ENCODE results near the gene CCDC61.

CCDC61 gene

DNA sequence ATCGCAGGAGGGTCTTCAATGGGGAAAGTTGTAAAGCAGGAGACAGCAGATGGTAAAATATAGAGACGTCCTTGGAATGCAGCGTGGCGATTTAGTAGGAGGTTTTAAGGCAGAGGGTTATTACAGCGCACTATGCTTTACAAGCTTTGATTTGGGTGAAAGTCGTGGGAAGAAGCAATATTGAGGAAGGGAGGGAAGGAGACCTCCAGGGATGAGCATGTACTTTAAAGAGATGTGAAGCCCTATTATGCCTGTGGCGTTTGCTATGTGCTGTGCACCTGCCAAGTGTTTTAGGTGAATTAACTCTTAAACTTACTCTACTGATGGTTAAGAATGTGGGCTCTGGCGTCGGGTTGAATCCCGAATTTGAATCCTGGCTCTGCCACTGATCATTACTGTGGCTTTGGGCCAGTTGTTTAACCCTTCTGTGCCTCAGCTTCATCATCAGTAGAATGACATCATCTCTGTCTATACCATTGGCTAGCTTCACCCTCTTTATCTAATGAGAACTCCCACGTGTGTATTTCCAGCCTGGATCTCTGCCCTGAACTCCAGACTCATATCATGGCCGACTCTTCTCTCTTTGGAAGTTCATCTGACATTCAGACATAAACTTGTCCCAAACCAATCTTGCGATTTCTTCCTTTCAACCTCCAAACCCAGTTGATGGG is 583 bp downstream of the CCDC61 start:
- no peak overlapping the region for H3K27ac Mint-ChIP-seq
- TF ChIP-seq, protein P1, sequence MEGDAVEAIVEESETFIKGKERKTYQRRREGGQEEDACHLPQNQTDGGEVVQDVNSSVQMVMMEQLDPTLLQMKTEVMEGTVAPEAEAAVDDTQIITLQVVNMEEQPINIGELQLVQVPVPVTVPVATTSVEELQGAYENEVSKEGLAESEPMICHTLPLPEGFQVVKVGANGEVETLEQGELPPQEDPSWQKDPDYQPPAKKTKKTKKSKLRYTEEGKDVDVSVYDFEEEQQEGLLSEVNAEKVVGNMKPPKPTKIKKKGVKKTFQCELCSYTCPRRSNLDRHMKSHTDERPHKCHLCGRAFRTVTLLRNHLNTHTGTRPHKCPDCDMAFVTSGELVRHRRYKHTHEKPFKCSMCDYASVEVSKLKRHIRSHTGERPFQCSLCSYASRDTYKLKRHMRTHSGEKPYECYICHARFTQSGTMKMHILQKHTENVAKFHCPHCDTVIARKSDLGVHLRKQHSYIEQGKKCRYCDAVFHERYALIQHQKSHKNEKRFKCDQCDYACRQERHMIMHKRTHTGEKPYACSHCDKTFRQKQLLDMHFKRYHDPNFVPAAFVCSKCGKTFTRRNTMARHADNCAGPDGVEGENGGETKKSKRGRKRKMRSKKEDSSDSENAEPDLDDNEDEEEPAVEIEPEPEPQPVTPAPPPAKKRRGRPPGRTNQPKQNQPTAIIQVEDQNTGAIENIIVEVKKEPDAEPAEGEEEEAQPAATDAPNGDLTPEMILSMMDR (IDR thresholded peaks at IDR 0.05) = no peak
- no peak for DNase-seq
- no peak overlapping the region for H3K4me3 Mint-ChIP-seq
- H3K9me3 Mint-ChIP-seq = no peaks in the 10 kb centered on the region
- H3K4me1 Mint-ChIP-seq = peaks cover 24% of the 10 kb centered on the region
- H3K36me3 Mint-ChIP-seq (ENCODE audit: low read depth) = peaks cover 6% of the 10 kb centered on the region
- peaks cover 28% of the 10 kb centered on the region for H3K27me3 Mint-ChIP-seq (ENCODE audit: low read depth, poor library complexity)

DNA sequence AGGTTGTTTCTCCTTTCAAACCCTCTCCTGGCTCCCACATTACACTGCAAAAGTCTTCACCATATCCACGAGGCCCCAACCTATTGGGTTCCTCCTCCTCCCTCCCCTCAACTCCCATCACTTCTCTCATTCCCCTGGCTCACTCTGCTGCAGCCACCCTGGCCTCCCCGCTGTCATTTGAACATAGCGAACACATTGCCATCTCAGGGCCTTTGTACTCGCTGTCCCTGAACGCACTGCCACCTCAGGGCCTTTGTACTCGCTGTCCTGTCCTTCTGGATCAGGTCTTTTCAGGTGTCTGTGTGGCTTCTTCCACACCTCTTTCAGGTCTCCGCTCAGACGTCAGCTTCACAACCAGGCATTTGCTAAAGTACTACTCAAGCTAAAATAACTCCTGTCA is 1.7 kb downstream of the CCDC61 start:
- Mint-ChIP-seq H3K4me3 (no peak overlapping the region), H3K27ac (no peak overlapping the region), H3K27me3 (ENCODE audit: low read depth, poor library complexity) (peaks cover 35% of the 10 kb centered on the region), H3K9me3 (no peaks in the 10 kb centered on the region), H3K36me3 (ENCODE audit: low read depth) (peaks cover 6% of the 10 kb centered on the region), H3K4me1 (peaks cover 25% of the 10 kb centered on the region)
- TF ChIP-seq, protein P1 (IDR thresholded peaks at IDR 0.05) = no peak
- no peak for DNase-seq

DNA sequence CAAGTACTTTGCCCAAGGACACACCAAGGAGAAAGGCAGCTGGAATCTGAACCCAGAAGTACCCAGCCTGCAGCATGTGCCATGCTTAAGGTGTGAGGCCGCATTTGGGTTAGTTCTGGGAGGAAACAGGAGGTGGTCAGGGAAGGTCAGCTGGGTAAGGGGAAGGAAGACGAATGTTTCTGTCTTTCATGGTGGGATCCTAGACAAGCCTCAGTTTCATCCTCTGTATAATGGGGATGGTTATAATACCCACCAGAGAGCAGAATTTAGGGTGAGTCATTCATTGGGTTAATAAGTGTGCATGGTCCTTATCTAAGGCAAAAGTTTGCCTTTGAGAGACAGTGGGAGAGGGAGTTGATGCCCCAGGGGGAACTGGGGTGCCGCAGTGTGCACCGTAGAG is 3.6 kb downstream of the CCDC61 start:
- peaks cover 25% of the 10 kb centered on the region for H3K4me1 Mint-ChIP-seq
- H3K9me3 Mint-ChIP-seq = no peaks in the 10 kb centered on the region
- H3K36me3 Mint-ChIP-seq (ENCODE audit: low read depth) = peaks cover 11% of the 10 kb centered on the region

DNA sequence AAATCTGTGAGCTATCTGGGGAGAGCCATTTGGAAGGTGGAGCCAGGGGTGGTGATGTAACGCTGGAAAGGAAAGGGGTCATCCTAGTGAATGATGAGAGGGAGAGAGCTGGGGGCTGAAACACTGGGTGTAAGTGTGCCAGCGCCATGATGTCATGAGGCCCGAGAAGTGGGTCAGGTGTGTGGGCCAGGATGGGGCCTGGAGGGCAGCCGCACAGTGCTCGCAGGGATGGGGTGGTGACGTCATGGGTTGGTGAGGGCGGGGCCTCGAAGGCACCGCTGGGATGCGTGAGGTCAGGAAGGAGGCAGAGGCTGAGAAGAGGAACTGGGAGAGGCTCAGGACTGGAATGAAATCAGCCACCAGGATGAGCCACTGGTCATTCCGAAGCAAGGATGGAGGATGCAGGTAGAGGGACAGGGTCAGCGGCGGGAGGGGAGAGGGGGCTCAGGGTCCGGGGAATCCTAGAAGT is 4.4 kb downstream of the CCDC61 start:
- peak; percentile 63 for DNase-seq
- TF ChIP-seq, protein P1 (IDR thresholded peaks at IDR 0.05) = no peak
- H3K27me3 Mint-ChIP-seq (ENCODE audit: low read depth, poor library complexity) = peaks cover 35% of the 10 kb centered on the region
- peak overlapping the region; percentile 78 for H3K4me3 Mint-ChIP-seq
- H3K9me3 Mint-ChIP-seq = no peaks in the 10 kb centered on the region
- peaks cover 25% of the 10 kb centered on the region for H3K4me1 Mint-ChIP-seq
- H3K27ac Mint-ChIP-seq = no peak overlapping the region
- peaks cover 11% of the 10 kb centered on the region for H3K36me3 Mint-ChIP-seq (ENCODE audit: low read depth)

More for the DNA sequence above, 3.6 kb downstream of the CCDC61 start:
- H3K27me3 Mint-ChIP-seq (ENCODE audit: low read depth, poor library complexity) = peaks cover 35% of the 10 kb centered on the region
- no peak for DNase-seq
- H3K27ac Mint-ChIP-seq = no peak overlapping the region
- peak overlapping the region; percentile 78 for H3K4me3 Mint-ChIP-seq
- TF ChIP-seq, protein P1 (IDR thresholded peaks at IDR 0.05) = no peak

DNA sequence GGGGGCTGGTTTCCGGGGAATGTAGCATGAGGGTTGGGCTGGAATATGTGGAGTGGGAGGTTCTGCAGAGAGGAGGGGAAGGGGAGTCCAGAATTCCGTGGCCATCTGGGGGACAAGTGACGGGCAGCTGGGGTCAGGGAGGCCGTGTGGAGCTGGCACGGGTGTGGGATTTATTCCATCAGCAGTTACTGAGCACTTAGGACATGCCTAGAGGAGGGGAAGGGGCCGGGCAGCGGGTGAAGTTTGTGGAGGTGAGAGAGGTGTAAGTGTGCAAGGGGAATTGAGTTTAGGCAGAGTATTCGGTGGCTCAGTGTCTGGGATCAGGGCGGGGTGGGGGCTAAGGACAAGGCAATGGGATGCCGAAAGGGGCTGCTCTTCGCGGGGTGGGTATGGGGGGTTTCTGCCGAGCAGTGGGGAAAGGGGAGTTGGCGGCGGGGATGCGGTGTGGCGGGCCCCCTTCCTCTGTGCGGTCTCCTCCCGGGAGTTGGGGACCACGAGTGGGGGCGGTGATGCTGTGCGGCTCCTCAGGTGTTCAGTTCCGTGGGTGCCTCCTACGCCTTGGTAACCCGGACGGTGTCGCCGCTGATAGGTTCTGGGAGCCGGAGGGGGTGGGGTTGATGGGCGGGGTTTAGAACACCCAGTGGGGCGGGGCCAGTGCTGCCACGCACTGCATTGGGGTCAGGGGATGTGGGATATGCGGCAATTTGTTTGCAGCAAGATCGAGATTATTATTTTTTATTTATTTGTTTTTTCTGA is 5.4 kb downstream of the CCDC61 start:
- Mint-ChIP-seq H3K4me3 (peak overlapping the region; percentile 78), H3K27ac (no peak overlapping the region), H3K36me3 (ENCODE audit: low read depth) (peaks cover 11% of the 10 kb centered on the region), H3K27me3 (ENCODE audit: low read depth, poor library complexity) (peaks cover 35% of the 10 kb centered on the region), H3K4me1 (peaks cover 25% of the 10 kb centered on the region), H3K9me3 (no peaks in the 10 kb centered on the region)
- TF ChIP-seq, protein P1 (IDR thresholded peaks at IDR 0.05) = no peak
- DNase-seq = peak; percentile 52
